HEK293T (cell line): ENCODE results near the gene TSPAN16.

ENCODE experiments used
- BHLHE40 ChIP-seq: fragments of 450-650 bp; IDR thresholded peaks from 2 replicates; pipeline ENCODE4 v1.6.1; 2016; ENCODE audit warnings: mild to moderate bottlenecking, moderate library complexity, borderline replicate concordance
- FOXA1 ChIP-seq: fragments of 450-650 bp; IDR thresholded peaks from 2 replicates; pipeline ENCODE4 v1.6.1; 2016; ENCODE audit warnings: mild to moderate bottlenecking
- LEF1 ChIP-seq: fragments of 450-650 bp; IDR thresholded peaks from 2 replicates; pipeline ENCODE4 v1.6.1; 2017; ENCODE audit warnings: mild to moderate bottlenecking, borderline replicate concordance
- NFRKB ChIP-seq: fragments of 450-650 bp; IDR thresholded peaks from 2 replicates; pipeline ENCODE4 v1.6.1; 2016; ENCODE audit warnings: mild to moderate bottlenecking, moderate library complexity
- SP1 ChIP-seq: fragments of 450-650 bp; IDR thresholded peaks from 2 replicates; pipeline ENCODE4 v1.6.1; 2017
- SUZ12 ChIP-seq: fragments of 450-650 bp; IDR thresholded peaks from 2 replicates; pipeline ENCODE4 v1.6.1; 2016; ENCODE audit warnings: mild to moderate bottlenecking
- TARDBP ChIP-seq: fragments of 450-650 bp; IDR thresholded peaks from 2 replicates; pipeline ENCODE4 v1.6.1; 2016

DNA sequence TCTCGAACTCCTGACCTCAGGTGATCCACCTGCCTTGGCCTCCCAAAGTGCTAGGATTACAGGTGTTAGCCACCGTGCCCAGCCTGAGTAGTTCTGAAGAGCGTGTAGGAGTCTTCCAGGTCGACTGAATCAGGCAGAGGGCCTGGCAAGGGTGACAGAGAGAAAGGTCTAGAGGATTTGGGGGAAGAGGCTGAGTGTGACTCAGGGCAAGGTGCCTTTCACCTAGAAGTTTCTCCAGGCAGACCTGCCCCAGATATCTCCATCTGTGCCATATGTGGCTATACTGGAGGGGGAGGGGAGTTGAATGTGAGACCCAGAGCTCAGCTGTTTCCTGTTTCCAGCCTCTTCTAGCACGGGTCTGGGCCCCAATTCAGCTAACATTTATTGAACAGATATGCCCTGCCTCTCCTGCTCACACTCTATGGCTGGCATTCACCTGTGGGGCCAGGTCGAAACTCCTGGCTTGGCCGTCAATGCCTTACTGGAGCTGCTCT lies 51.6 kb downstream of the TSPAN16 start:
- no peak for TF ChIP-seq TARDBP
- TF ChIP-seq SP1, result no peak
- TF ChIP-seq BHLHE40, result no peak
- no peak for TF ChIP-seq SUZ12
- TF ChIP-seq FOXA1, result no peak
- no peak for TF ChIP-seq LEF1
- TF ChIP-seq NFRKB, result no peak
